Large intestine (tissue), 3 donors: ENCODE results near the gene TNFRSF13B. TPM values are rescaled to one million over a fixed set of nuclear protein-coding genes. Genes with fewer than 3 reads are reported as not detected.
A peak's percentile ranks its signal among the peaks of the same experiment; 100 is the strongest.

Experiments
- DNase-seq, 2 donors: peaks; one replicate each; pipeline versions ENCODE4 v3.0.0 to v3.0.0-alpha.2; 2013
- H3K27ac ChIP-seq: one replicate; pipeline ENCODE4 v1.5.1; 2013; ENCODE audit warnings: low read length
- H3K27me3 ChIP-seq: 2 replicates; pipeline ENCODE4 v1.6.1; 2013; ENCODE audit warnings: low read length; ENCODE audit not compliant: control insufficient read depth, insufficient read depth
- H3K36me3 ChIP-seq: 2 replicates; pipeline ENCODE4 v1.6.1; 2013; ENCODE audit warnings: low read length; ENCODE audit not compliant: control insufficient read depth, insufficient read depth
- H3K4me1 ChIP-seq: one replicate; pipeline ENCODE4 v1.6.1; 2013; ENCODE audit warnings: low read length; ENCODE audit not compliant: control insufficient read depth, insufficient read depth
- H3K4me3 ChIP-seq: one replicate; pipeline ENCODE4 v1.5.1; 2013; ENCODE audit warnings: low read length
- H3K9me3 ChIP-seq: one replicate; pipeline ENCODE4 v1.6.1; 2013; ENCODE audit warnings: mild to moderate bottlenecking, low read depth, low read length, moderate library complexity; ENCODE audit not compliant: control insufficient read depth
- WGBS: methylation state at CpG from one replicate; pipeline ENCODE4 v1.1.5; 2013; ENCODE audit warnings: low lambda C conversion rate; ENCODE audit not compliant: insufficient coverage; 5-methylcytosine and 5-hydroxymethylcytosine counted together
- polyA plus RNA-seq: library from polyadenylated mRNA; unstranded; fragments of 120-200 nt; gene quantifications from one replicate; pipeline ENCODE4 v1.2.1, GENCODE V29; 2013

Gene TNFRSF13B
- polyA plus RNA-seq, 1 donor = 0.07 TPM

DNA sequence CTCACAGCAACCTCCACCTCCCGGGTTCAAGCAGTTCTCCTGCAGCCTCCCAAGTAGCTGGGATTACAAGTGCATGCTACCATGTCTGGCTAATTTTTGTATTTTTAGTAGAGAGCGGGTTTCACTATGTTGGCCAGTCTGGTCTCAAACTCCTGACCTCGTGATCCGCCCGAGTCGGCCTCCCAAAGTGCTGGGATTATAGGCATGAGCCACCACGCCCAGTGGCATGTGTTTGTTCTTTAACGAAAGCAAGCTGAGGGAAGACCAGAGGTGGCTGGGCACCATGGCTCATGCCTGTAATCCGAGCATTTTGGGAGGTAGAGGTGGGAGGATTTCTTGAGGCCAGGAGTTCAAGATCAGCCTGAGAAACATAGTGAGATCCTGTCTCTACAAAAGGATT, 18.1 kb downstream of the TNFRSF13B start:
- H3K4me1 ChIP-seq = peaks cover 5% of the 10 kb centered on the region
- H3K4me3 ChIP-seq = no peak overlapping the region
- H3K27ac ChIP-seq = no peak overlapping the region
- peaks cover 9% of the 10 kb centered on the region for H3K27me3 ChIP-seq
- H3K9me3 ChIP-seq = peaks cover 4% of the 10 kb centered on the region
- DNase-seq = no peak
- WGBS = no CpG with 5 or more reads among the region's 9 CpGs
- H3K36me3 ChIP-seq = no peaks in the 10 kb centered on the region

DNA sequence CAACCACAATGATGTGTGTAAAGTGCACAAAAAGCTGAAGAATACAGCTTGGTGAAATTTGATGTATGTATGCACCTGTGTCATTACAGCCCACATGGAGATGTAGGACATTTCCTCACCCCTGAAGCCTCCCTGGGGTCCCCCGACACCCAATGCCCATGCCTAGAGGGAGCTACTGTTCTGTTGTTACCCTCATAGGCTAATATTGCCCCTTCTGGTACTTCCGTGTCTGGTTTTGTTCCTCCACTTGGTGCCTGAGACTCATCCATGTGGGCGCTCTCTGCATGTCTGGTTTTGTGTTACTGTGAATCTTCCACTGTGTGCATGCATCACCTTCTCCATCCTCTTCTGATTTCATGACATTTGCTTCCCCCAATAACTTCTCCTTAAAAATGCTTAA, 18.6 kb downstream of the TNFRSF13B start:
- no peaks in the 10 kb centered on the region for H3K36me3 ChIP-seq
- H3K4me3 ChIP-seq = no peak overlapping the region
- DNase-seq = no peak
- H3K9me3 ChIP-seq = peaks cover 4% of the 10 kb centered on the region
- 80% methylated on average over 1 of the region's 3 CpGs for WGBS
- peaks cover 9% of the 10 kb centered on the region for H3K27me3 ChIP-seq
- peaks cover 5% of the 10 kb centered on the region for H3K4me1 ChIP-seq
- no peak overlapping the region for H3K27ac ChIP-seq

DNA sequence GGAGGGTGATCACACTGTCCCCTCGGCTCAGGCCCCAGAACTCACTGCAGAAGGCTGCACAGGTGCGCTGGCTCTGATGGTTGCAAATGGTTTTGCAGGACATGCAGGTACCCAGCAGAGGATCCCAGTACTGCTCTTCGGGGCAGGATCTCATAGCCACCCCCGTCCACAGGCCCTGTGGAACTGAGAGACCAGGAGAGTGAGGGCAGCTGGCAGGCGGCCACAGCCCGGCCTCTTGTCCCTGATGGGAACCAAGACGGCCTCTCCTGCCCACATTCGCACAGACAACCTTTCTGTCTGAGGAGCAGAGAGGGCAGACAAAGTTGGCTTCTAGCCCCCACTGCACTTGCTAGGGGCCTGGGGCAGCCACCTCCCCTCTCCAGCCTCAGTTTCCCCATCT, 19.5 kb downstream of the TNFRSF13B start:
- H3K27ac ChIP-seq = no peak overlapping the region
- peaks cover 9% of the 10 kb centered on the region for H3K27me3 ChIP-seq
- no peaks in the 10 kb centered on the region for H3K36me3 ChIP-seq
- peaks cover 4% of the 10 kb centered on the region for H3K9me3 ChIP-seq
- peaks cover 5% of the 10 kb centered on the region for H3K4me1 ChIP-seq
- H3K4me3 ChIP-seq = no peak overlapping the region
- no CpG with 5 or more reads among the region's 8 CpGs for WGBS
- no peak for DNase-seq

DNA sequence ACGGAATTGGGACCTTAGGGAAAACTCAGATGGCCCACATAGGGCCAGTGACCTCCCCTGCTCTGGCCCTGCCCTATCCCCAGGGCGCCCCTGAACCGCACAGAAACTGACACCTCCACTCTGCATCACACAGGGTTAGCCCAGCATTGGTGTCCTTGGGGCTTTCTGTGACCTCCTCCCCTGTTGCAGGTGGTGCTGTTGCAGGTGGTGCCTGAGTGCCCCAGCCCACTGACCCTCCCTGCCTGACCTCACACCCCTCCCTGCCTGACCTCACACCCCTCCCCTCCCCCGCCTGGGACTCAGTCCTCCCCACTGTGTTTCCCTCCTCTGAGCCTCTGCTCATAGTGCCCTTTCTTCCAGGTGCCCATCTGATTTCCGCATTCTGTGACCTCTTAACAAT, 21.4 kb downstream of the TNFRSF13B start:
- no CpG with 5 or more reads among the region's 5 CpGs for WGBS
- H3K27ac ChIP-seq = no peak overlapping the region
- H3K4me1 ChIP-seq = peaks cover 2% of the 10 kb centered on the region
- H3K27me3 ChIP-seq = peaks cover 2% of the 10 kb centered on the region
- H3K9me3 ChIP-seq = no peaks in the 10 kb centered on the region
- no peaks in the 10 kb centered on the region for H3K36me3 ChIP-seq
- H3K4me3 ChIP-seq = no peak overlapping the region
- DNase-seq = no peak

DNA sequence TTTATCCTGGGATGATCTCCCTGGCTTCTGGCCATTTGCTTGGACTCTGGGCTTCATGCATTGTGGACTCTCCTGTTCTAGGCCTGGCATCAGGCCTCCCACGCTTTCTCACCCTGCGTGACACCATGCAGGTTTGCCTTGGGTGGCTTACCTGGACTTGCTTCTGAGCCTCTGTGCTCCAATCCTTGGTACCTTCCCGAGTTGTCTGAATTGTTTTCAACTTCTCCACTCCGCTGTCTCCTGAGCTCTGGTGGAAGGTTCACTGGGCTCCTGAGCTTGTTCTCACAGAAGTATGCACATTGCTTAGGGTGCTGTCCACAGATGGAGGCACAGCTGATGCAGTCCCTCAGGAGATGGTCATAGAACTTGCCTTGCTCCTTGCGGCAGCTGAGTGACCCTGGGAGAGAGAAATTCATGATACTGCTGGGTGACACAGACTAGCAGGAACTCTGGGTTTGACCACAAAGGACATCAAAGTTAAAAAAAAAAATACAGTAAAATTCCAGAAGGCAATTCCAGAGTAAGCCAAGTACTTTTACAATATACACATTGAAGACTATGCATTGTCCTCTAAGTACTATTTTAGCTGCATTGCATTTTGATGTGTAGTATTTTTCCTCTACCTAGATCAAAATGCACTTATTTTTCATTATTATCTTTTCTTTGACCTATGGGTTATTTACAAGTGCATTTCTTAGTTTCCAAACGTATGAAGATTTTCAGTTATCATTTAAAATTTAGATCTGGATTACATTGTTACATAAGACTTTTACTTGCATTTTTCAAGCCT, 23.1 kb downstream of the TNFRSF13B start:
- 100% methylated on average over 1 of the region's 6 CpGs for WGBS
- Histone ChIP-seq H3K27ac (no peak overlapping the region), H3K27me3 (peaks cover 2% of the 10 kb centered on the region), H3K36me3 (no peaks in the 10 kb centered on the region), H3K4me1 (peaks cover 6% of the 10 kb centered on the region), H3K9me3 (no peaks in the 10 kb centered on the region), H3K4me3 (no peak overlapping the region)
- DNase-seq = no peak

DNA sequence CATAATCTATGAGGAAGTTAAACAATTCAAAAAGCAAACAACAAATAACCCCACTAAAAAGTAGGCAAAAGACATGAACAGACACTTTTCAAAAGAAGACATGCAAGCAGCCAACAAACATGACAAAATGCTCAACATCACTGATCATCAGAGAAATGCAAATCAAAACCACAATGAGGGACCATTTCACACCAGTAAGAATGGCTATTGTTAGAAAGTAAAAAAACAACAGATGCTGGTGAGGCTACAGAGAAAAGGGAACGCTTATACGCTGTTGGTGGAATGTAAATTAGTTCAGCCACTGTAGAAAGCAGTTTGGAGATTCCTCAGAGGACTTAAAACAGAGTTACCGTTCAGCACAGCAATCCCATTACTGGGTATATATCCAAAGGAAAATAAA, 24.4 kb downstream of the TNFRSF13B start:
- WGBS = no CpG with 5 or more reads among the region's 3 CpGs
- Histone ChIP-seq H3K36me3 (no peaks in the 10 kb centered on the region), H3K4me3 (no peak overlapping the region), H3K27ac (no peak overlapping the region), H3K27me3 (peaks cover 2% of the 10 kb centered on the region), H3K9me3 (no peaks in the 10 kb centered on the region), H3K4me1 (peaks cover 12% of the 10 kb centered on the region)
- no peak for DNase-seq

DNA sequence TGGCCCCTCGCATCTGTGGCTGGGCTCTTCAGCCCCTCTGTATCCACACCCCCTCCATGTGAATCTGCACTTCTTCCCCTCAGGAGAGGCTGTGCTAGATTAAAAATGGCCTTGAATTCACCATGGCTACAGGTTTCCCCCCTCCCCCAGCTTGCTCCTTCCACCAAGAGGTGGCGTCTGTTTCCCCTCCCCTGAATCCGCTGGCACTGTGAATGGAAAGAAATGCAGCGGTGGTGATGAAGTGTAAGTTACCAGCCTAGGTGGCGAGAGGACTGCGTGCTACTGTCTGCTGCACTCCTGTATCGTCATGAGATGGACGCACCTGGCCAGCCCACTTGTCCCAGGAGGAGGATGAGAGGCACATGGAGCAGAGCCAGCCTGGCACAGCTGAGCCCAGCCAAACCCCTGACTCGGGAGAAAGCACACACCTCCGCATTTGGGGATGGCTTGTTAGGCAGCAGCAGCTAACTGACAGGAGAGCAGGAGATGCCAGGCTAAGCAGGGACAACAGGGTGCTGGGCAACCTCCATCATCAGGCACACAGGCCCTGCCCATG, 26.2 kb downstream of the TNFRSF13B start:
- no CpG with 5 or more reads among the region's 10 CpGs for WGBS
- peaks cover 2% of the 10 kb centered on the region for H3K27me3 ChIP-seq
- H3K4me3 ChIP-seq = no peak overlapping the region
- H3K27ac ChIP-seq = no peak overlapping the region
- no peaks in the 10 kb centered on the region for H3K9me3 ChIP-seq
- DNase-seq = no peak
- peaks cover 14% of the 10 kb centered on the region for H3K4me1 ChIP-seq
- no peaks in the 10 kb centered on the region for H3K36me3 ChIP-seq

DNA sequence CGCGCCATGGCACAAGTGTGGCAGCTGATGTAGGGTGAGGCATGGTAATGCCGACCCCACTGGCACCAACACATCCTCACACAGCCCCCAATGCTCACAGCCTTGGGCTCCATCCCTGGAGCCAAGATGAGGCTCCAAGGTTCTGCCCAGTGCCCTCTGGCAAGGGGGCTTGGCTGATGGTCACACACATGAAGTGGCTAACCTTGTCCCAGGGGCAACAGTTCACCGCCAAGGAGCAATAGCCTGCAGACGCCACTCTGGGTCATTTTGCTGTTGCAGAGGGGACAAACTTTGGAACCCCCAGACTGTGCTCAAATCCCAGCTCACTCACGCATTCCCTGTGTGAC, 26.8 kb downstream of the TNFRSF13B start:
- H3K36me3 ChIP-seq = no peaks in the 10 kb centered on the region
- H3K4me1 ChIP-seq = peaks cover 14% of the 10 kb centered on the region
- no peak for DNase-seq
- no peak overlapping the region for H3K27ac ChIP-seq
- no CpG with 5 or more reads among the region's 6 CpGs for WGBS
- H3K27me3 ChIP-seq = peaks cover 3% of the 10 kb centered on the region
- no peak overlapping the region for H3K4me3 ChIP-seq
- no peaks in the 10 kb centered on the region for H3K9me3 ChIP-seq

DNA sequence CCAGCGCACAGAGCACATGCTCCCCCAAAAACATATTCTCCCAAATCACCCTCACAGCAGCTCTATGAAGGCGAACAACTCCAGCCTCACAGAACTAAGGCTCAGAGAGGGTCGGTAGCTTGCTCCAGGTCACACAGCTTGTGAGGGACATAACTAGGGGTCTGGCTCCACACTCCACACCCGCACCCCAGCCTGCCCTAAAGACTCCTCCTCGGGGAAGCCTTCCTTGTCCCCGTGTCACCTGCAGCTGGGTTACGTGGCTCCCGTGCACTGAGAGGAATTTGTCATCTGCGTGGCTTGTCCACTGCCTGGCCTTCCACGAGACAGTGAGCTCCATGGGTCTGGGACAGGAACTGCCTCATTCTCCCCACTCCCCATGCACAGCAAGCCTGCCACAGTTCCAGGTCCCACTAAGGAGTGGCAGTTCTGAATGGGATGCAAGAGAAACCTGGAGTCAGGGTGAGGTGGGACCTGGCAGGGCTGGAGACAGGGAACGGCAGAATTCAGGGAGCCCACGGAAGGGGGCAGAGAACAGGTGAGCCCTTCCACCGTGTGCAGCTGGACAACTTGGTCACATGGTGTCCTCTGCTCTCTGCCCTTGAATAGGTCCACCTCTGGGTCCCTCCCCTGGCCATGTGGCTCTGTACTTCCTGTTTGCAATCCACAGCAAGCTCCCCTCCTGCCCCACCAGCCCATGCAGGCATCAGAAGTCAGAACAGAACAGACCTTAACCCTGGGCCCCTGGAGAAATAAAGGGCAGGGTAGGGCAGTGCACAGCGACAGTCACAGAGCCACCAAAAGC, 27.4 kb downstream of the TNFRSF13B start:
- WGBS = no CpG with 5 or more reads among the region's 14 CpGs
- H3K4me1 ChIP-seq = peaks cover 14% of the 10 kb centered on the region
- no peaks in the 10 kb centered on the region for H3K36me3 ChIP-seq
- peaks cover 3% of the 10 kb centered on the region for H3K27me3 ChIP-seq
- no peak overlapping the region for H3K27ac ChIP-seq
- peak in 1 of 2 donors; percentile 41 for DNase-seq
- no peaks in the 10 kb centered on the region for H3K9me3 ChIP-seq
- H3K4me3 ChIP-seq = no peak overlapping the region

DNA sequence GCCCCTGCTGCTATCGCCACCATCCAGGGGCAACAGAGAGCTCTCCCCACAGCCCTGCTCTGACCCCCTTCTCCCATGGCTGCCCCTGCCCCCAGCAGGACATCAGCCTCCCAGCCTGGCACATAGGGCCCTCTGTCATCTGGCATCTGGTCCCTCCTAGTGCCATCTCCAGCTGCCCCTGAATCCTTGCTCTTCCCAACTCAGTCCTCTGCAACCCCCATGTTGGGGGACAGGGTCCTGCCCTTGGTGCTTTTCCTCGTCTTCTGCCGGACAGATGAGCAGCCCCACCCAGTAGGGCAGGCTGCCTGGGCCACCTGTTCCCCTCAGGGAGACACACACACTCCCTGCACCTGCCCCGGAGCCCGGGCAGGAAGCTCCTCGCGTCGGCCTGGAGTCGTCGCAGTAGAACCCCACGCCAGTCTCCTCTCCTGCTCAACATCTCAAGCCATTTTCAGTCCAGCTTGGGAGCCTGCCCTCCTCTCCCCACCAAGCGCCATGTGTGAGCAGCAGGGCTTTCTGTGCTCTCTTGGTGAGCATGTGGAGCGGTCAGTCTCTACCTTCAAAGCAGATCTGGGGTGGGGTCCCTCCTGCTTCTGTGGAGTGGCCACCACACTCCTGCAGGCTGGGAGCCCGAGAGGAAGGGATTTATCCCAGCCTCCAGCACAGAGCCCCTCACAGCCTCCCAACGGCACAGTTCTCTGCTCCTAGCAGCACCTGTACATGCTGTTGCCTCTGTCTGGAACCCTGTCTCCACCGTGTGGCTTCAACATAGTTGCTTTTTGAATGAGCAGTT, 28.2 kb downstream of the TNFRSF13B start:
- Histone ChIP-seq H3K9me3 (no peaks in the 10 kb centered on the region), H3K4me1 (peaks cover 14% of the 10 kb centered on the region), H3K27me3 (peaks cover 3% of the 10 kb centered on the region), H3K27ac (no peak overlapping the region), H3K4me3 (no peak overlapping the region), H3K36me3 (no peaks in the 10 kb centered on the region)
- no peak for DNase-seq
- WGBS = no CpG with 5 or more reads among the region's 16 CpGs
